ENCODE measurements around the gene OSBPL1A. TPM values are rescaled to one million over a fixed set of nuclear protein-coding genes. Genes with fewer than 3 reads are reported as not detected.

The OSBPL1A gene
- total and polyA plus RNA-seq, 10 of the 15 experiments (the other 5 are each of a cell fraction or from before 2014, with no cell fraction given), result 0.02 to 0.83 (median 0.11) TPM; not detected in 6

- Histone ChIP-seq H4K20me1 (ENCODE audit: control insufficient read depth, insufficient read depth) (no peaks in the 10 kb centered on the region), H3K27me3 (replicated peaks in 1 of 2; ENCODE audit: control insufficient read depth in 2 of 2, insufficient read depth in 2 of 2, low read length in 1 of 2) (peaks cover 0 to 2% of the 10 kb centered on the region in 2 experiments; a peak in 1 of 4 replicates), H3K36me3 (ENCODE audit: control insufficient read depth in 2 of 2, insufficient read depth in 2 of 2, low read length in 1 of 2) (no peaks in the 10 kb centered on the region), H3K4me2 (ENCODE audit: control insufficient read depth, insufficient read depth) (no peak overlapping the region), H3K79me2 (ENCODE audit: control insufficient read depth, insufficient read depth, low read length) (no peaks in the 10 kb centered on the region), H3K4me1 (ENCODE audit: control insufficient read depth, insufficient read depth, low read length) (no peaks in the 10 kb centered on the region), H2AFZ (ENCODE audit: control insufficient read depth, low read depth, low read length) (no peak overlapping the region), H3K27ac (ENCODE audit: control insufficient read depth, insufficient read depth) (no peak overlapping the region), H3K4me3 (no peak overlapping the region), H3K9ac (ENCODE audit: control insufficient read depth, insufficient read depth, low read length) (no peak overlapping the region), H3K9me3 (replicated peaks; ENCODE audit: control insufficient read depth, insufficient read depth, low read length) (no peaks in the 10 kb centered on the region)
- DNase-seq (ENCODE audit: low read depth, low spot score) (no peak), FAIRE-seq (no peak), ATAC-seq (no peak)
- ChIA-PET CTCF (interaction anchor here (0.7 kb wide), 1 partner anchor 100 kb away, joined by 3 read pairs; no protein-coding TSS in a partner anchor), RAD21 (ENCODE audit: unreplicated experiment) (no interaction called here), POLR2A (no interaction called here), SMC1A (ENCODE audit: uncharacterized antibody, unreplicated experiment) (no interaction called here)
- in situ Hi-C loops (cut with MboI) (no loop called here), intact Hi-C loops (cut with micrococcal nuclease; ENCODE audit: unreplicated experiment) (no loop called here)
- TF ChIP-seq RUNX3 (IDR thresholded peaks at IDR 0.05; ENCODE audit: low read length) (0 out of 2 replicates have a peak, but pooled peaks have one; percentile 27), HDAC6 (IDR thresholded peaks at IDR 0.05; ENCODE audit: unreplicated experiment) (no peak)
- BruUV-seq (replicated peaks), result no TSS peak
Measured at GRCh38 chr18:24346254-24346653, 51.4 kb downstream of the OSBPL1A start.

- H3K4me3 ChIP-seq, result no peak overlapping the region
- FAIRE-seq (no peak), DNase-seq (ENCODE audit: low read depth, low spot score) (no peak), ATAC-seq (no peak)
- no peak overlapping the region for H3K27ac ChIP-seq (ENCODE audit: control insufficient read depth, insufficient read depth)
- no TSS peak for BruUV-seq (replicated peaks)
- 47% methylated on average over 6 of the region's 6 CpGs for WGBS (ENCODE audit: insufficient coverage, insufficient replicate concordance, low lambda C conversion rate, missing lambda C conversion rate)
- intact Hi-C loops (cut with micrococcal nuclease; ENCODE audit: unreplicated experiment) (no loop called here), in situ Hi-C loops (cut with MboI) (no loop called here)
- ChIA-PET CTCF (no interaction called here), POLR2A (no interaction called here), SMC1A (ENCODE audit: uncharacterized antibody, unreplicated experiment) (no interaction called here), RAD21 (ENCODE audit: unreplicated experiment) (no interaction called here)
- H3K9me3 ChIP-seq (replicated peaks; ENCODE audit: control insufficient read depth, insufficient read depth, low read length), result no peaks in the 10 kb centered on the region
- no peak overlapping the region for H2AFZ ChIP-seq (ENCODE audit: control insufficient read depth, low read depth, low read length)
- H3K4me2 ChIP-seq (ENCODE audit: control insufficient read depth, insufficient read depth), result no peak overlapping the region
- H3K27me3 ChIP-seq (replicated peaks in 1 of 2; ENCODE audit: control insufficient read depth in 2 of 2, insufficient read depth in 2 of 2, low read length in 1 of 2), result peaks cover 0 to 2% of the 10 kb centered on the region in 2 experiments; a peak in 1 of 4 replicates
- H3K36me3 ChIP-seq (ENCODE audit: control insufficient read depth in 2 of 2, insufficient read depth in 2 of 2, low read length in 1 of 2), result no peaks in the 10 kb centered on the region
- H3K4me1 ChIP-seq (ENCODE audit: control insufficient read depth, insufficient read depth, low read length), result no peaks in the 10 kb centered on the region
- H3K79me2 ChIP-seq (ENCODE audit: control insufficient read depth, insufficient read depth, low read length), result no peaks in the 10 kb centered on the region
- H4K20me1 ChIP-seq (ENCODE audit: control insufficient read depth, insufficient read depth), result no peaks in the 10 kb centered on the region
- H3K9ac ChIP-seq (ENCODE audit: control insufficient read depth, insufficient read depth, low read length), result no peak overlapping the region
- no peak for TF ChIP-seq ZBTB33 (IDR thresholded peaks at IDR 0.05)
- TF ChIP-seq CHD1 (IDR thresholded peaks at IDR 0.05; ENCODE audit: low read depth, low read length), result no peak
- no peak for TF ChIP-seq RELB (IDR thresholded peaks at IDR 0.05; ENCODE audit: low read depth)
- TF ChIP-seq NR2F1 (conservative IDR thresholded peaks at IDR 0.05), result no peak
- no peak for TF ChIP-seq PKNOX1 (IDR thresholded peaks at IDR 0.05)
- no peak for TF ChIP-seq YBX1 (IDR thresholded peaks at IDR 0.05)
- TF ChIP-seq ATF7 (IDR thresholded peaks at IDR 0.05; ENCODE audit: low read depth), result no peak
- TF ChIP-seq USF1 (IDR thresholded peaks at IDR 0.05; ENCODE audit: borderline replicate concordance, extremely low read length, insufficient read depth, low read depth, low read length), result no peak
- TF ChIP-seq TCF3 (IDR thresholded peaks at IDR 0.05; ENCODE audit: borderline replicate concordance, insufficient read depth, low read depth, low read length), result no peak
- TF ChIP-seq IKZF2 (IDR thresholded peaks at IDR 0.05), result no peak
- no peak for TF ChIP-seq NR2C1 (IDR thresholded peaks at IDR 0.05)
Measured at GRCh38 chr18:24344509-24344908, 53.1 kb downstream of the OSBPL1A start.
